Gastroesophageal sphincter (tissue), 4 donors: ENCODE data around the gene CASP9. TPM values are rescaled to one million over a fixed set of nuclear protein-coding genes. Genes with fewer than 3 reads are reported as not detected.

ENCODE experiments used
- ATAC-seq: fragments of 150-250 bp; one replicate; pipeline ENCODE4 v1.9.1; 2016; ENCODE audit warnings: mild to moderate bottlenecking, moderate library complexity
- H3K27ac ChIP-seq, 4 donors: fragments of 200-600 bp; sonication (generic) in 3 of 4; 1 replicate in 3 of 4; 2 replicates in 1 of 4; pipeline ENCODE4 v1.5.1; 2016 to 2019
- H3K27me3 ChIP-seq: fragments of 200-600 bp; sonication (generic); one replicate; pipeline ENCODE4 v1.5.1; 2019
- H3K36me3 ChIP-seq, 2 donors: fragments of 200-600 bp; sonication (generic); one replicate each; pipeline ENCODE4 v1.5.1; 2019; ENCODE audit warnings: control low read depth in 1 of 2
- H3K4me1 ChIP-seq, 3 donors: fragments of 200-600 bp; sonication (generic); 1 replicate in 2 of 3; 2 replicates in 1 of 3; pipeline ENCODE4 v1.5.1; 2016 to 2019; ENCODE audit warnings: control low read depth in 2 of 3
- H3K4me3 ChIP-seq, 2 donors: fragments of 200-600 bp; sonication (generic); one replicate each; pipeline ENCODE4 v1.5.1; 2019; ENCODE audit warnings: mild to moderate bottlenecking in 1 of 2, moderate library complexity in 1 of 2
- H3K9me3 ChIP-seq, 3 donors: fragments of 200-600 bp; sonication (generic); one replicate each; pipeline ENCODE4 v1.5.1; 2017 to 2019; ENCODE audit warnings: control low read depth in 2 of 3
- EP300 ChIP-seq: sonication (generic); formaldehyde crosslinking; IDR thresholded peaks from one replicate; pipeline ENCODE4 v1.6.1; 2017; ENCODE audit warnings: antibody characterized with exemption, mild to moderate bottlenecking
- POLR2A ChIP-seq, 2 donors: fragments of 450-650 bp; IDR thresholded peaks; one replicate each; pipeline ENCODE4 v1.6.1; 2017; ENCODE audit warnings: antibody characterized with exemption in 2 of 2, mild to moderate bottlenecking in 2 of 2, moderate library complexity in 1 of 2
- POLR2AphosphoS5 ChIP-seq: sonication (generic); formaldehyde crosslinking; IDR thresholded peaks from one replicate; pipeline ENCODE4 v1.6.1; 2017; ENCODE audit warnings: antibody characterized with exemption
- WGBS, 2 donors: methylation state at CpG; one replicate each; pipeline ENCODE4 v1.1.5; 2018; ENCODE audit warnings: low coverage in 1 of 2; 5-methylcytosine and 5-hydroxymethylcytosine counted together
- total RNA-seq, 4 donors: library from RNA; depleted of rRNA; stranded (reverse); fragments of >200 nt; gene quantifications; one replicate each; pipeline ENCODE4 v1.1.0, GENCODE V29; 2016
- TF ChIP-seq, protein P1 (sequence below), 4 experiments: fragments of 200-600 bp in 2 of 4; fragments of 450-650 bp in 2 of 4; sonication (generic) in 1 of 4; IDR thresholded peaks; one replicate each; pipeline ENCODE4 v1.5.1; 2017 to 2019; ENCODE audit warnings: antibody characterized with exemption in 4 of 4, mild to moderate bottlenecking in 2 of 4, moderate library complexity in 2 of 4

CASP9 gene
- total RNA-seq, 4 donors from 2014 or later = 11.0 to 22.5 (median 14.3) TPM

DNA sequence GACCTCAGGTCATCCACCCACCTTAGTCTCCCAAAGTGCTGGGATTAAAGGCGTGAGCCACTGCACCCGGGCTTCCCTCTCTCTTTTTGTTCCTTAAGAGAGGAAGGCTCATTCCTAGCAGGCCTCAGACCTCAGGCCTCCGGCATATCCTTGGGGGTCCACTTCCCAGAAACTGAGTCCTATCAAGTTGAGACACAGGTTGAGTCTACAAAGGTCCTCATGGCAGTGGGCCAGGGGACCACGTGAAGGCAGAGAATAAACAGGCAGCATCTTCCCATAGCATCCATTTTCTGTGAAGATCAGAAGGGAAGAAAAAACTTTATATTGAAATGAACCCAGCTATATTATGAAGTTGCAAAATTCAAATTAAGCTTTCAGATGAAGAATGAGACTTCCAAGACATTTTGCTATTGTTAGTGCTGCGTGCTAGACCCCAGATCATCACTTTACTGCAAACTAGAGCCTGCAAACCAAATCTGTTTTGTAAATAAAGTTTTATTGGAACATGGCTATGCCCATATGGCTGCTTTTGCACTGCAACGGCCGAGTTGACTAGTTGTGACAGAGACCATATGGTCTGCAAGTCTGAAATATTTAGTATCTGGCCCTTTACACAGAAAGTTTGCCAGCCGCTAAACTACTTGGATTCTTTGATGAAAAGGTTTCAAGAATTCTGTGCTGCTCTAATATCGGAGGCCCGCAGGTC lies 71.0 kb downstream of the CASP9 start:
- Histone ChIP-seq H3K27me3 (no peaks in the 10 kb centered on the region), H3K9me3 (no peaks in the 10 kb centered on the region), H3K27ac (peak overlapping the region in 2 of 4 donors; percentile 51 to 60), H3K4me3 (no peak overlapping the region), H3K36me3 (no peaks in the 10 kb centered on the region), H3K4me1 (peaks cover 0 to 8% (median 0%) of the 10 kb centered on the region in 3 donors)
- 31 to 41% methylated on average over 7 to 8 of the region's 10 CpGs for WGBS, 2 donors
- no peak for TF ChIP-seq POLR2A (IDR thresholded peaks at IDR 0.05)
- TF ChIP-seq, protein P1, sequence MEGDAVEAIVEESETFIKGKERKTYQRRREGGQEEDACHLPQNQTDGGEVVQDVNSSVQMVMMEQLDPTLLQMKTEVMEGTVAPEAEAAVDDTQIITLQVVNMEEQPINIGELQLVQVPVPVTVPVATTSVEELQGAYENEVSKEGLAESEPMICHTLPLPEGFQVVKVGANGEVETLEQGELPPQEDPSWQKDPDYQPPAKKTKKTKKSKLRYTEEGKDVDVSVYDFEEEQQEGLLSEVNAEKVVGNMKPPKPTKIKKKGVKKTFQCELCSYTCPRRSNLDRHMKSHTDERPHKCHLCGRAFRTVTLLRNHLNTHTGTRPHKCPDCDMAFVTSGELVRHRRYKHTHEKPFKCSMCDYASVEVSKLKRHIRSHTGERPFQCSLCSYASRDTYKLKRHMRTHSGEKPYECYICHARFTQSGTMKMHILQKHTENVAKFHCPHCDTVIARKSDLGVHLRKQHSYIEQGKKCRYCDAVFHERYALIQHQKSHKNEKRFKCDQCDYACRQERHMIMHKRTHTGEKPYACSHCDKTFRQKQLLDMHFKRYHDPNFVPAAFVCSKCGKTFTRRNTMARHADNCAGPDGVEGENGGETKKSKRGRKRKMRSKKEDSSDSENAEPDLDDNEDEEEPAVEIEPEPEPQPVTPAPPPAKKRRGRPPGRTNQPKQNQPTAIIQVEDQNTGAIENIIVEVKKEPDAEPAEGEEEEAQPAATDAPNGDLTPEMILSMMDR (IDR thresholded peaks at IDR 0.05) = no peak
- no peak for TF ChIP-seq POLR2AphosphoS5
- no peak for TF ChIP-seq EP300
- ATAC-seq = no peak

- peaks cover 0 to 8% (median 0%) of the 10 kb centered on the region in 3 donors for H3K4me1 ChIP-seq
- no peaks in the 10 kb centered on the region for H3K36me3 ChIP-seq
- no peaks in the 10 kb centered on the region for H3K9me3 ChIP-seq
- H3K4me3 ChIP-seq = no peak overlapping the region
- TF ChIP-seq POLR2A (IDR thresholded peaks at IDR 0.05) (no peak), EP300 (no peak), POLR2AphosphoS5 (no peak)
- TF ChIP-seq, protein P1 (IDR thresholded peaks at IDR 0.05) = no peak
- no CpG with 5 or more reads among the region's 1 CpG for WGBS, 2 donors
- H3K27me3 ChIP-seq = no peaks in the 10 kb centered on the region
- no peak for ATAC-seq
- H3K27ac ChIP-seq = no peak overlapping the region
Measured at GRCh38 chr1:15452216-15452615, 71.8 kb downstream of the CASP9 start.

DNA sequence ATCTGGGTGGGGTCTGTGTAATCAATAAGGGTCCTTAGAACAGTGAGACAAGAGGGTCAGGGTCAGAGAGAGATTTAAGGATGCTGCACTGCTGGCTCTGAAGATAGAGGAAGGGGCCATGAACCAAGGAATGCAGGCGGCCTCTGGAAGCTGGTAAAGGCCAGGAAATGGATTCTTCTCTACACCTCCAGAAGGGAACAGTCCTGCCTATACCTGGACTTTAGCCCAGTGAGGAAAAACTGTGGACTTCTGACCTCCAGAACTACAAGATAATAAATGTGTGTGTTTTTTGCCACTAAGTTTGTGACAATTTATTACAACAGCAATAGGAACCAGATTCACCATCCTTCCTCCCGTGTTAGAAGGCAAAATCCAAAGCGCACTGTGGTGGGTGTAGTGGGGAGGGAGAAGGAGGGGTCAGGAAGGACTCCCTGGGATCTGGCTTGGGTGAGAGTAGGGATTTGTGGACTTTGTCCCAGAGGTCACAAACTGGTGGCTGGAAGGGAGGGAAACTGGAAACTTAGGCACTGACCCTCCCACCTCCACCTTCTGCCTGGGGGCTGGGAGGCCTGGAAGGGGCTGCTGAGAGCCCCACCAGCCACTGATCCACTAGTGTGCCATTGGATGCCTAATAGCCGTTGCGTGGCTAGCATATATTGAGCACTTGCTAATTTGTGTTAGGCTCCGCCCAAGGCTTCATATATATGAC lies 72.8 kb downstream of the CASP9 start:
- H3K4me3 ChIP-seq = no peak overlapping the region
- 93 to 95% methylated on average over 4 to 5 of the region's 6 CpGs for WGBS, 2 donors
- H3K9me3 ChIP-seq = no peaks in the 10 kb centered on the region
- H3K27me3 ChIP-seq = no peaks in the 10 kb centered on the region
- no peak for TF ChIP-seq POLR2AphosphoS5
- TF ChIP-seq, protein P1 (IDR thresholded peaks at IDR 0.05) = no peak
- no peak for TF ChIP-seq POLR2A (IDR thresholded peaks at IDR 0.05)
- TF ChIP-seq EP300 = no peak
- H3K4me1 ChIP-seq = peaks cover 0 to 8% (median 0%) of the 10 kb centered on the region in 3 donors
- no peaks in the 10 kb centered on the region for H3K36me3 ChIP-seq
- no peak overlapping the region for H3K27ac ChIP-seq
- ATAC-seq = no peak

DNA sequence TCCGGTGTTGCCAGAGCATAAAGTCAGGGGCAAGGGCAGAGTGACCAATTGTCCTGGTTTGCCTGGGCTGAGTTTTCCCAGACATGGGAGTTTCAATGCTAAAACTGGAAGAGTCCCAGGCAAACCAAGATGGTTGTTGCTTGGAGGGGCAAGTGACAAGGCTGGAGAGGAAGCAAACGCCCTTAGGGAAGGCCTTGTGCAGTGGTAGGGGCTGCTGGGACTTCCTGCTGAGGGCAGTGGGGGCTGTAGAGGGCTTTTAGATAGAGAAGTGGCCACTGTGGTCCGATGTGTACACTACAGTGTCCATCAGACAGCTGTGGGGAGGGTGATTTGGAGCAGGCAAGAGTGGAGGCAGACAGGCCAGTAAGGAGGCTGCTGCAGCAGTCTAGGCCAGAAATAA lies 74.4 kb downstream of the CASP9 start:
- Histone ChIP-seq H3K27ac (no peak overlapping the region), H3K9me3 (no peaks in the 10 kb centered on the region), H3K4me3 (no peak overlapping the region), H3K4me1 (peaks cover 0 to 8% (median 0%) of the 10 kb centered on the region in 3 donors), H3K36me3 (no peaks in the 10 kb centered on the region), H3K27me3 (no peaks in the 10 kb centered on the region)
- ATAC-seq = no peak
- WGBS, 2 donors = 68 to 70% methylated on average over 3 of the region's 3 CpGs
- TF ChIP-seq EP300 = no peak
- TF ChIP-seq, protein P1 (IDR thresholded peaks at IDR 0.05) = no peak
- TF ChIP-seq POLR2A (IDR thresholded peaks at IDR 0.05) = no peak
- TF ChIP-seq POLR2AphosphoS5 = no peak
